Gastrocnemius medialis (tissue), 4 donors: ENCODE measurements around the gene TSHZ1. TPM values are rescaled to one million over a fixed set of nuclear protein-coding genes. Genes with fewer than 3 reads are reported as not detected.

Experiments
- ATAC-seq, 2 donors: fragments of 150-250 bp; one replicate each; pipeline ENCODE4 v1.9.1; 2016
- DNase-seq, 2 donors: peaks; one replicate each; pipeline ENCODE4 v3.0.0-alpha.2; 2019
- H3K27ac ChIP-seq, 4 donors: fragments of 200-600 bp; sonication (generic); 1 replicate in 1 of 4; 2 replicates in 3 of 4; pipeline ENCODE4 v1.5.1; 2016 to 2018; ENCODE audit warnings: mild to moderate bottlenecking in 2 of 4, moderate library complexity in 1 of 4
- H3K27me3 ChIP-seq, 3 donors: fragments of 200-600 bp; sonication (generic) in 2 of 3; 1 replicate in 1 of 3; 2 replicates in 2 of 3; pipeline versions ENCODE4 v1.5.1 to v1.6.0; 2016 to 2019; ENCODE audit warnings: mild to moderate bottlenecking in 1 of 3, moderate library complexity in 1 of 3
- H3K36me3 ChIP-seq, 2 donors: fragments of 200-600 bp; sonication (generic) in 1 of 2; one replicate each; pipeline ENCODE4 v1.5.1; 2017 to 2018
- H3K4me1 ChIP-seq, 2 donors: fragments of 200-600 bp; sonication (generic) in 1 of 2; one replicate each; pipeline ENCODE4 v1.5.1; 2016 to 2017; ENCODE audit warnings: mild to moderate bottlenecking in 2 of 2
- H3K4me3 ChIP-seq, 4 donors: fragments of 200-600 bp; sonication (generic) in 3 of 4; 1 replicate in 1 of 4; 2 replicates in 3 of 4; pipeline ENCODE4 v1.5.1; 2016 to 2019; ENCODE audit warnings: mild to moderate bottlenecking in 2 of 4
- H3K9me3 ChIP-seq, 3 donors: fragments of 200-600 bp; sonication (generic) in 2 of 3; 1 replicate in 1 of 3; 2 replicates in 2 of 3; pipeline ENCODE4 v1.5.1; 2016 to 2019
- CTCF ChIP-seq, 5 experiments: fragments of 450-650 bp in 3 of 5; fragments of 200-600 bp in 2 of 5; sonication (generic) in 2 of 5; IDR thresholded peaks in 4 of 5; conservative IDR thresholded peaks in 1 of 5; 1 replicate in 4 of 5; 2 replicates in 1 of 5; pipeline ENCODE4 v1.5.1; 2016 to 2019; ENCODE audit warnings: antibody characterized with exemption in 5 of 5, mild to moderate bottlenecking in 3 of 5, moderate library complexity in 3 of 5
- POLR2A ChIP-seq, 2 donors: fragments of 450-650 bp; IDR thresholded peaks; one replicate each; pipeline ENCODE4 v1.6.1; 2017; ENCODE audit warnings: antibody characterized with exemption in 2 of 2, mild to moderate bottlenecking in 2 of 2, moderate library complexity in 2 of 2
- in situ Hi-C, 4 donors: fragments of 200-750 bp; cut with MboI; loops; one replicate each; pipeline versions ENCODE4 v1.15.0 to v1.8.0; 2017; ENCODE audit warnings: low sequenced_read_pairs in 4 of 4
- intact Hi-C: fragments of 100-400 bp; cut with DNase I; formaldehyde crosslinking; loops from one replicate; pipeline ENCODE4 v1.15.1; 2023; ENCODE audit warnings: low total_unique reads
- total RNA-seq, 4 donors: library from RNA; depleted of rRNA; stranded (reverse); fragments of >200 nt; gene quantifications; one replicate each; pipeline versions ENCODE4 v1.1.0 to v1.2.3, GENCODE V29; 2016

TSHZ1 gene
- total RNA-seq, 4 donors from 2014 or later: 5.9 to 7.9 (median 7.6) TPM

GRCh38 chr18:75231053-75231406 is 20.4 kb downstream of the TSHZ1 start:
- TF ChIP-seq POLR2A (IDR thresholded peaks at IDR 0.05) (no peak), CTCF (IDR thresholded peaks at IDR 0.05 in 4 of 5, conservative IDR thresholded peaks at IDR 0.05 in 1 of 5) (no peak)
- in situ Hi-C loops: no loop called here
- Histone ChIP-seq H3K9me3 (no peaks in the 10 kb centered on the region), H3K4me1 (peaks cover 43 to 46% of the 10 kb centered on the region in 2 donors), H3K27me3 (no peaks in the 10 kb centered on the region), H3K4me3 (no peak overlapping the region), H3K36me3 (no peaks in the 10 kb centered on the region), H3K27ac (peak overlapping the region in 3 of 4 donors; percentile 49 to 71 (median 53))
- no peak for ATAC-seq
- DNase-seq: no peak
- intact Hi-C loops: no loop called here

DNA sequence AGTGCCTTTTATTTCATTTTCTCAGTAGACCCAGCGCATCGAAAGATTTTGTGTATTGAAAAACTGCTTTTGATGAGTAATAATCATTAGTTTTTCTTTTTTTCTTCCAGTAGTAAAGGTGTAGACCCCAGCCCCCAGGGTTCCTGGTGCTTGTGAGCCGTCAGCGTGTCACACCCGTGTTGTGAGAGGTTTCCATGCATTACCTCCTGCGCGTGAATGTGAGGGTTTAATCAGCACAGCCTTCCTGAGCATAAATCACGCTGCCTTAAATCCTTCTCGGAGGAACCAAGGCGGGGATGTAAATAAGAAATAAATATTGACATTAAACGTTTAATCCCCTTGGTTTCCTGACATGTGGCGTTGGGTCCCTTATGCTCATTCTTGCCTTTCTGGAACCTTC is 24.3 kb downstream of the TSHZ1 start:
- in situ Hi-C loops: no loop called here
- H3K4me1 ChIP-seq: peaks cover 19 to 20% of the 10 kb centered on the region in 2 donors
- ATAC-seq: no peak

DNA sequence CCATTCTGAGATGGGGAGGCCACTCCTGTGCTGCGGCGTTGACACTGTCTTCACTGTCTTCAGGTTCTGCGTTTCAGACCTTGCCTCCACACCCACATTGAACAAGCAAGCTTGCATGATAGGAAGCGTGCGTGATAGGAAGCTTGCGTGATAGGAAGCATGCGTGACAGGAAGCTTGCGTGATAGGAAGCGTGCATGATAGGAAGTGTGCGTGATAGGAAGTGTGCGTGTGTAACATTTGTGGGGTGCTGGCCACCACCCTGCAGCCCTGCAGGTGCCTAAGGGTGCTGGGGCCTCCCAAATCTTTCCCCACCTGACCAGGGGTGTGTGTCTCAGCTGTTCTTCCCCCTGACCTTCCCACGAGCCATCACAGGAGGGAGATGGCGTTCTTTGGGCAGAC is 25.3 kb downstream of the TSHZ1 start:
- Histone ChIP-seq H3K36me3 (no peaks in the 10 kb centered on the region), H3K4me1 (peaks cover 15 to 18% of the 10 kb centered on the region in 2 donors), H3K27ac (no peak overlapping the region), H3K9me3 (no peaks in the 10 kb centered on the region), H3K4me3 (no peak overlapping the region), H3K27me3 (no peaks in the 10 kb centered on the region)
- in situ Hi-C loops (no loop called here), intact Hi-C loops (no loop called here)
- no peak for ATAC-seq
- no peak for TF ChIP-seq POLR2A (IDR thresholded peaks at IDR 0.05)
- no peak for TF ChIP-seq CTCF (IDR thresholded peaks at IDR 0.05 in 4 of 5, conservative IDR thresholded peaks at IDR 0.05 in 1 of 5)
- DNase-seq: no peak

More for the DNA sequence above, 24.3 kb downstream of the TSHZ1 start:
- H3K9me3 ChIP-seq: no peaks in the 10 kb centered on the region
- no peaks in the 10 kb centered on the region for H3K36me3 ChIP-seq
- TF ChIP-seq CTCF (IDR thresholded peaks at IDR 0.05 in 4 of 5, conservative IDR thresholded peaks at IDR 0.05 in 1 of 5): no peak
- TF ChIP-seq POLR2A (IDR thresholded peaks at IDR 0.05): no peak
- intact Hi-C loops: no loop called here
- H3K4me3 ChIP-seq: no peak overlapping the region
- no peak overlapping the region for H3K27ac ChIP-seq
- H3K27me3 ChIP-seq: no peaks in the 10 kb centered on the region
- no peak for DNase-seq

DNA sequence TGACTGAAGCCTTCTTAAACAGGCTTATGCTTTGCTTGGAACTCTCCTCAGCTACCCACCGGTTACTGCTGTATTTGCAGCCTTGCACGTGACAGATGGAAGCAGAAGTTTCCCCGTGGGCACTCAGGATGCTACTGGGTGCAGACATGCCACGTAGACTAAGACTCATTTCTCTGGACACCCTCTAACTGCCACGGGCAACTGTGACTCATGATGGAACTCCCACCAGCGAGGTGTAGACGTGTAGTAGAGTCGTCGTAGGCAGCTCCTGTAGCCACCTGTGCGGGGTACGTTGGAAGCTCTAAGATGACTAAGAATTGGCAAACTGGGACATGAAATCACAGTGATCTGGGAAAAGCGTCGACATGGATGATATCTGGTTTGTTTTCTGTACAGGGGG is 27.5 kb downstream of the TSHZ1 start:
- in situ Hi-C loops (no loop called here), intact Hi-C loops (no loop called here)
- DNase-seq (no peak), ATAC-seq (no peak)
- H3K4me3 ChIP-seq: no peak overlapping the region
- no peak overlapping the region for H3K27ac ChIP-seq
- H3K36me3 ChIP-seq: no peaks in the 10 kb centered on the region
- no peaks in the 10 kb centered on the region for H3K9me3 ChIP-seq
- peaks cover under 1% of the 10 kb centered on the region in 2 donors for H3K4me1 ChIP-seq
- H3K27me3 ChIP-seq: no peaks in the 10 kb centered on the region
- TF ChIP-seq CTCF (IDR thresholded peaks at IDR 0.05 in 4 of 5, conservative IDR thresholded peaks at IDR 0.05 in 1 of 5) (no peak), POLR2A (IDR thresholded peaks at IDR 0.05) (no peak)

DNA sequence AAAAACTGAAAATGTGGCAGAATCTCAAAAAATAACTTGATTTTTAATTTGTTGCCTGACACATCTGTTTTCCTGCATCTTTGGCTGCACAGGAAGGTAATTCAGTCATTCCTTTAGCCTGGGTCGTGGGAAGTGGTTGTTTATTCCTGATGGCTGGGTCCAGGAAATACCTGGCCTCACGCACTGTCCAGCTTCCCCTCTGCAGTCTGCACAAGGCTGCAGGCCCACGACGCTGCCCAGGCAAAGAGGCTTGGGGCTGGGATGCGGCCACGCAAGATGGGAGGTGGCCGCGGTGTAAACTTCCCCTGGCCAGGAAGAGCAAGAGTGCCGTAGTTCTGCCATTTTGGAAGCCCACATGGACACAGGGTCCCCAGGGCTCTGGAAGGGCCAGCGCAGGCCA is 28.2 kb downstream of the TSHZ1 start:
- no peak for TF ChIP-seq CTCF (IDR thresholded peaks at IDR 0.05 in 4 of 5, conservative IDR thresholded peaks at IDR 0.05 in 1 of 5)
- no peak for TF ChIP-seq POLR2A (IDR thresholded peaks at IDR 0.05)
- H3K27ac ChIP-seq: no peak overlapping the region
- no peak for ATAC-seq

More for the DNA sequence above, 28.2 kb downstream of the TSHZ1 start:
- intact Hi-C loops: no loop called here
- no peaks in the 10 kb centered on the region for H3K36me3 ChIP-seq
- H3K4me3 ChIP-seq: no peak overlapping the region
- H3K27me3 ChIP-seq: no peaks in the 10 kb centered on the region
- H3K4me1 ChIP-seq: no peaks in the 10 kb centered on the region
- in situ Hi-C loops: no loop called here
- no peak for DNase-seq
- no peaks in the 10 kb centered on the region for H3K9me3 ChIP-seq
